Measurements from ENCODE around the gene SPINK8. TPM values are rescaled to one million over a fixed set of nuclear protein-coding genes. Genes with fewer than 3 reads are reported as not detected.
"Not testable (repeated sequence)": the region's sequence is repeated elsewhere in the genome, so short reads cannot be mapped to it uniquely, and the experiment has no call there.

The SPINK8 gene
- total RNA-seq, 1 donor from 2014 or later = not detected

GRCh38 chr3:48334605-48335004 is 1.1 kb upstream of the SPINK8 start:
- Mint-ChIP-seq H3K4me1 (peaks cover 16% of the 10 kb centered on the region), H3K27ac (no peak overlapping the region), H3K36me3 (no peaks in the 10 kb centered on the region), H3K9me3 (peaks cover 3% of the 10 kb centered on the region), H3K4me3 (no peak overlapping the region), H3K27me3 (ENCODE audit: insufficient read depth, low read depth) (peaks cover 2% of the 10 kb centered on the region)
- no peak overlapping the region for H3K27ac ChIP-seq
- no peaks in the 10 kb centered on the region for H3K27me3 ChIP-seq
- no peaks in the 10 kb centered on the region for H3F3A ChIP-seq (ENCODE audit: low read depth)
- H3K79me2 ChIP-seq (ENCODE audit: low read depth) = no peaks in the 10 kb centered on the region
- H3K4me1 ChIP-seq = peaks cover 6% of the 10 kb centered on the region
- no peak overlapping the region for H3K4me3 ChIP-seq
- H3K9me3 ChIP-seq (ENCODE audit: low read depth) = no peaks in the 10 kb centered on the region
- no peaks in the 10 kb centered on the region for H4K20me1 ChIP-seq (ENCODE audit: low read depth)
- H3K4me2 ChIP-seq = no peak overlapping the region
- TF ChIP-seq CTCF (IDR thresholded peaks at IDR 0.05) = no peak
- no peak for TF ChIP-seq EZH2 (IDR thresholded peaks at IDR 0.05)
- no peak for TF ChIP-seq EZH2phosphoT487 (IDR thresholded peaks at IDR 0.05)
- no peaks in the 10 kb centered on the region for H3K36me3 ChIP-seq
- no peak for DNase-seq (ENCODE audit: low spot score)
- no peak overlapping the region for H3K9ac ChIP-seq
- no peak overlapping the region for H2AFZ ChIP-seq (replicated peaks)

- H3K27ac ChIP-seq; H3K4me3 Mint-ChIP-seq; H3K9me3 ChIP-seq (ENCODE audit: low read depth); DNase-seq (ENCODE audit: low spot score); H2AFZ ChIP-seq (replicated peaks); H3K79me2 ChIP-seq (ENCODE audit: low read depth); H3K36me3 Mint-ChIP-seq; H3K4me2 ChIP-seq; H3K27me3 ChIP-seq; H3K9me3 Mint-ChIP-seq; H3K4me3 ChIP-seq; H3K36me3 ChIP-seq; H3K9ac ChIP-seq; H3F3A ChIP-seq (ENCODE audit: low read depth); H4K20me1 ChIP-seq (ENCODE audit: low read depth); H3K27me3 Mint-ChIP-seq (ENCODE audit: insufficient read depth, low read depth); H3K27ac Mint-ChIP-seq; H3K4me1 ChIP-seq: not testable (repeated sequence)
- H3K4me1 Mint-ChIP-seq = peaks cover 16% of the 10 kb centered on the region
Measured at GRCh38 chr3:48331706-48332435, 1.6 kb downstream of the SPINK8 start.

GRCh38 chr3:48320996-48321395 is 12.5 kb downstream of the SPINK8 start:
- no peaks in the 10 kb centered on the region for H3K79me2 ChIP-seq (ENCODE audit: low read depth)
- no peak overlapping the region for H3K27ac ChIP-seq
- Mint-ChIP-seq H3K27ac (no peak overlapping the region), H3K4me1 (no peaks in the 10 kb centered on the region), H3K4me3 (no peak overlapping the region), H3K27me3 (ENCODE audit: insufficient read depth, low read depth) (peaks cover 10% of the 10 kb centered on the region), H3K36me3 (no peaks in the 10 kb centered on the region), H3K9me3 (peaks cover 11% of the 10 kb centered on the region)
- peak overlapping the region; percentile 26 for H2AFZ ChIP-seq (replicated peaks)
- H3F3A ChIP-seq (ENCODE audit: low read depth) = no peaks in the 10 kb centered on the region
- H3K9me3 ChIP-seq (ENCODE audit: low read depth) = no peaks in the 10 kb centered on the region
- H4K20me1 ChIP-seq (ENCODE audit: low read depth) = no peaks in the 10 kb centered on the region
- no peak overlapping the region for H3K4me2 ChIP-seq
- H3K9ac ChIP-seq = no peak overlapping the region
- H3K4me1 ChIP-seq = no peaks in the 10 kb centered on the region
- TF ChIP-seq EZH2phosphoT487 (IDR thresholded peaks at IDR 0.05) = no peak
- no peak for DNase-seq (ENCODE audit: low spot score)
- no peak overlapping the region for H3K4me3 ChIP-seq
- H3K36me3 ChIP-seq = no peaks in the 10 kb centered on the region
- peaks cover 5% of the 10 kb centered on the region for H3K27me3 ChIP-seq

- Mint-ChIP-seq H3K27ac (no peak overlapping the region), H3K27me3 (ENCODE audit: insufficient read depth, low read depth) (peaks cover 6% of the 10 kb centered on the region), H3K4me1 (no peaks in the 10 kb centered on the region)
Measured at GRCh38 chr3:48318713-48319468, 14.6 kb downstream of the SPINK8 start.

More at GRCh38 chr3:48318713-48319468, 14.6 kb downstream of the SPINK8 start:
- H3K9me3 ChIP-seq (ENCODE audit: low read depth) = peaks cover 13% of the 10 kb centered on the region
- H3F3A ChIP-seq (ENCODE audit: low read depth) = no peaks in the 10 kb centered on the region
- H2AFZ ChIP-seq (replicated peaks) = no peak overlapping the region
- H3K27me3 ChIP-seq = no peaks in the 10 kb centered on the region
- H3K27ac ChIP-seq = no peak overlapping the region
- no peak overlapping the region for H3K4me3 ChIP-seq
- no peaks in the 10 kb centered on the region for H4K20me1 ChIP-seq (ENCODE audit: low read depth)
- no peak overlapping the region for H3K4me2 ChIP-seq
- no peaks in the 10 kb centered on the region for H3K79me2 ChIP-seq (ENCODE audit: low read depth)
- TF ChIP-seq EZH2phosphoT487 (IDR thresholded peaks at IDR 0.05) (no peak), EZH2 (IDR thresholded peaks at IDR 0.05) (no peak), CTCF (IDR thresholded peaks at IDR 0.05) (no peak)
- Mint-ChIP-seq H3K9me3 (peaks cover 16% of the 10 kb centered on the region), H3K36me3 (peaks cover 1% of the 10 kb centered on the region), H3K4me3 (no peak overlapping the region)
- no peak overlapping the region for H3K9ac ChIP-seq
- DNase-seq (ENCODE audit: low spot score) = no peak
- no peaks in the 10 kb centered on the region for H3K36me3 ChIP-seq
- no peaks in the 10 kb centered on the region for H3K4me1 ChIP-seq
